Astrocyte (in vitro differentiated cells and primary cell): ENCODE measurements around the gene ANXA7.

ENCODE experiments used
- EZH2 ChIP-seq: IDR thresholded peaks from 2 replicates; pipeline ENCODE4 v1.6.1; 2012; ENCODE audit warnings: mild to moderate bottlenecking, low read length, inconsistent platforms; ENCODE audit not compliant: insufficient read depth
- TF ChIP-seq, protein P1 (sequence below): IDR thresholded peaks from 2 replicates; pipeline ENCODE4 v1.5.1; 2011; ENCODE audit warnings: low read depth, mild to moderate bottlenecking, inconsistent platforms, low read length, moderate library complexity; ENCODE audit not compliant: insufficient read depth

DNA sequence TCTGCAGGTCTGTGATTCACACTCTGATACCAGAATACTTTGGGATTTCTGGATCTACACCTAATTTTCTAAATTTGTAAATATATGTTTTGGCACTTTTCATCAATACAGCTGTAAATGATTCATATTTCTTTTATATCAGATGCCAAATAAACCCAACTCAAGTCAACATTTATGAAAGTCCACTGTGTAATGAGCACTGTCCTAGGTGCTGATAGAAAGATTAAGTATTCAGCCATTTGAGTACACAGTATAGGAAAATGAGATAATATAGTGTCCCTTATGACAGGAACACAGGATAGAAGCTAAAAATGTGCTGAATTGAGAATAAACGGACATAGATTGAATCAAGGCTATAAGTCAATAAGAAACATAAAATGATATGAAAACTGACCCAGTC lies 6.4 kb downstream of the ANXA7 start:
- TF ChIP-seq, protein P1, sequence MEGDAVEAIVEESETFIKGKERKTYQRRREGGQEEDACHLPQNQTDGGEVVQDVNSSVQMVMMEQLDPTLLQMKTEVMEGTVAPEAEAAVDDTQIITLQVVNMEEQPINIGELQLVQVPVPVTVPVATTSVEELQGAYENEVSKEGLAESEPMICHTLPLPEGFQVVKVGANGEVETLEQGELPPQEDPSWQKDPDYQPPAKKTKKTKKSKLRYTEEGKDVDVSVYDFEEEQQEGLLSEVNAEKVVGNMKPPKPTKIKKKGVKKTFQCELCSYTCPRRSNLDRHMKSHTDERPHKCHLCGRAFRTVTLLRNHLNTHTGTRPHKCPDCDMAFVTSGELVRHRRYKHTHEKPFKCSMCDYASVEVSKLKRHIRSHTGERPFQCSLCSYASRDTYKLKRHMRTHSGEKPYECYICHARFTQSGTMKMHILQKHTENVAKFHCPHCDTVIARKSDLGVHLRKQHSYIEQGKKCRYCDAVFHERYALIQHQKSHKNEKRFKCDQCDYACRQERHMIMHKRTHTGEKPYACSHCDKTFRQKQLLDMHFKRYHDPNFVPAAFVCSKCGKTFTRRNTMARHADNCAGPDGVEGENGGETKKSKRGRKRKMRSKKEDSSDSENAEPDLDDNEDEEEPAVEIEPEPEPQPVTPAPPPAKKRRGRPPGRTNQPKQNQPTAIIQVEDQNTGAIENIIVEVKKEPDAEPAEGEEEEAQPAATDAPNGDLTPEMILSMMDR = no peak
- TF ChIP-seq EZH2 = no peak
